HEK293 (cell line): ENCODE measurements around the gene HHIP.
A peak's percentile ranks its signal among the peaks of the same experiment; 100 is the strongest.

Source experiments
- CTCF ChIA-PET: fragments of 350-600 bp; formaldehyde crosslinking; extraction: SDS; loops from one replicate; lab custom pipeline; 2021; ENCODE audit warnings: antibody characterized with exemption; lab: Yijun Ruan, JAX
- POLR2A ChIA-PET: fragments of 300-600 bp; formaldehyde crosslinking; extraction: SDS; loops from one replicate; lab custom pipeline; 2020; ENCODE audit warnings: antibody characterized with exemption, inconsistent platforms; lab: Yijun Ruan, JAX
- H3K27ac ChIP-seq: fragments of 200-500 bp; sonication (Bioruptor generic); 2 replicates; pipeline ENCODE4 v1.5.1; 2014; ENCODE audit warnings: low read depth, low read length, control low read depth, inconsistent platforms; ENCODE audit errors: extremely low read depth
- H3K36me3 ChIP-seq, 2 experiments: fragments of 200-500 bp in 1 of 2; sonication (Bioruptor generic) in 1 of 2; 1 replicate in 1 of 2; 2 replicates in 1 of 2; pipeline ENCODE4 v1.5.1; 2014 to 2017; ENCODE audit warnings: inconsistent platforms in 2 of 2, low read length in 2 of 2; ENCODE audit not compliant: control insufficient read depth in 2 of 2, insufficient read depth in 1 of 2
- H3K4me1 ChIP-seq: fragments of 200-500 bp; sonication (Bioruptor generic); 2 replicates; pipeline ENCODE4 v1.5.1; 2014; ENCODE audit warnings: mild to moderate bottlenecking, low read length, inconsistent platforms; ENCODE audit not compliant: control insufficient read depth, insufficient read depth
- H3K4me3 ChIP-seq: 2 replicates; pipeline ENCODE4 v1.5.1; 2011; ENCODE audit warnings: low read depth, mild to moderate bottlenecking, control low read depth, low read length, moderate library complexity
- H3K9me3 ChIP-seq: fragments of 200-500 bp; sonication (Bioruptor generic); 2 replicates; pipeline ENCODE4 v1.5.1; 2014; ENCODE audit warnings: low read depth, low read length, inconsistent platforms; ENCODE audit not compliant: control insufficient read depth, insufficient read depth
- BCL11A ChIP-seq: fragments of 450-650 bp; formaldehyde crosslinking; IDR thresholded peaks from 2 replicates; pipeline ENCODE4 v1.5.1; 2016; ENCODE audit warnings: low read depth, missing biosample characterization, missing genetic modification characterization
- GLI2 ChIP-seq: fragments of 450-650 bp; formaldehyde crosslinking; IDR thresholded peaks from 2 replicates; pipeline ENCODE4; 2017; ENCODE audit warnings: missing biosample characterization, missing genetic modification characterization, low read depth, borderline replicate concordance
- GLIS2 ChIP-seq: fragments of 450-650 bp; formaldehyde crosslinking; IDR thresholded peaks from 2 replicates; pipeline ENCODE4 v1.5.1; 2016; ENCODE audit warnings: missing biosample characterization, missing genetic modification characterization
- HOXA7 ChIP-seq: sonication (generic); formaldehyde crosslinking; IDR thresholded peaks from 2 replicates; pipeline ENCODE4 v1.8.1; 2022; ENCODE audit warnings: missing genetic modification reagents, borderline replicate concordance
- HOXC10 ChIP-seq: sonication (generic); formaldehyde crosslinking; IDR thresholded peaks from 2 replicates; pipeline ENCODE4 v1.8.1; 2023; ENCODE audit warnings: mild to moderate bottlenecking, missing genetic modification reagents
- KLF10 ChIP-seq: fragments of 450-650 bp; IDR thresholded peaks from 2 replicates; pipeline ENCODE4 v1.5.1; 2018; ENCODE audit warnings: missing biosample characterization, mild to moderate bottlenecking, missing genetic modification characterization
- SCRT2 ChIP-seq: fragments of 450-650 bp; formaldehyde crosslinking; IDR thresholded peaks from 2 replicates; pipeline ENCODE4 v1.5.1; 2016; ENCODE audit warnings: missing biosample characterization, missing genetic modification characterization
- SP3 ChIP-seq: fragments of 450-650 bp; formaldehyde crosslinking; IDR thresholded peaks from 2 replicates; pipeline ENCODE4 v1.5.1; 2016; ENCODE audit warnings: missing biosample characterization, missing genetic modification characterization
- ZBTB48 ChIP-seq: fragments of 450-650 bp; formaldehyde crosslinking; IDR thresholded peaks from 2 replicates; pipeline ENCODE4 v1.5.1; 2016; ENCODE audit warnings: missing biosample characterization, missing genetic modification characterization
- ZFHX2 ChIP-seq: fragments of 450-650 bp; formaldehyde crosslinking; conservative IDR thresholded peaks from 2 replicates; pipeline ENCODE4 v1.5.1; 2016; ENCODE audit warnings: missing biosample characterization, missing genetic modification characterization
- ZFP37 ChIP-seq: fragments of 450-650 bp; formaldehyde crosslinking; IDR thresholded peaks from 2 replicates; pipeline ENCODE4 v1.5.1; 2016; ENCODE audit warnings: missing biosample characterization, missing genetic modification characterization
- ZNF138 ChIP-seq: fragments of 450-650 bp; formaldehyde crosslinking; IDR thresholded peaks from 2 replicates; pipeline ENCODE4 v1.5.1; 2016; ENCODE audit warnings: missing biosample characterization, missing genetic modification characterization, borderline replicate concordance
- ZNF23 ChIP-seq: fragments of 450-650 bp; formaldehyde crosslinking; IDR thresholded peaks from 2 replicates; pipeline ENCODE4 v1.5.1; 2016; ENCODE audit warnings: missing biosample characterization, missing genetic modification characterization, borderline replicate concordance
- ZNF335 ChIP-seq: fragments of 450-650 bp; formaldehyde crosslinking; conservative IDR thresholded peaks from 2 replicates; pipeline ENCODE4 v1.5.1; 2016; ENCODE audit warnings: missing biosample characterization, missing genetic modification characterization
- ZNF366 ChIP-seq: fragments of 450-650 bp; formaldehyde crosslinking; conservative IDR thresholded peaks from 2 replicates; pipeline ENCODE4 v1.5.1; 2016; ENCODE audit warnings: missing biosample characterization, missing genetic modification characterization
- ZNF571 ChIP-seq: fragments of 450-650 bp; formaldehyde crosslinking; IDR thresholded peaks from 2 replicates; pipeline ENCODE4 v1.5.0; 2017; ENCODE audit warnings: missing biosample characterization, missing genetic modification characterization
- ZNF585B ChIP-seq: fragments of 450-650 bp; formaldehyde crosslinking; IDR thresholded peaks from 2 replicates; pipeline ENCODE4 v1.5.1; 2016; ENCODE audit warnings: missing biosample characterization, missing genetic modification characterization
- ZNF610 ChIP-seq: fragments of 450-650 bp; formaldehyde crosslinking; IDR thresholded peaks from 2 replicates; pipeline ENCODE4 v1.5.1; 2016; ENCODE audit warnings: missing biosample characterization, missing genetic modification characterization, borderline replicate concordance
- ZNF623 ChIP-seq: fragments of 450-650 bp; formaldehyde crosslinking; IDR thresholded peaks from 2 replicates; pipeline ENCODE4 v1.5.1; 2016; ENCODE audit warnings: missing biosample characterization, missing genetic modification characterization
- ZNF654 ChIP-seq: fragments of 450-650 bp; formaldehyde crosslinking; IDR thresholded peaks from 2 replicates; pipeline ENCODE4 v1.5.1; 2016; ENCODE audit warnings: low read depth, missing biosample characterization, missing genetic modification characterization
- ZNF664 ChIP-seq: fragments of 450-650 bp; formaldehyde crosslinking; IDR thresholded peaks from 2 replicates; pipeline ENCODE4 v1.5.1; 2016; ENCODE audit warnings: missing biosample characterization, missing genetic modification characterization
- ZNF670 ChIP-seq: fragments of 450-650 bp; formaldehyde crosslinking; IDR thresholded peaks from 2 replicates; pipeline ENCODE4 v1.5.1; 2016; ENCODE audit warnings: missing biosample characterization, missing genetic modification characterization, low read depth
- ZNF677 ChIP-seq: fragments of 450-650 bp; IDR thresholded peaks from 2 replicates; pipeline ENCODE4 v1.5.0; 2018; ENCODE audit warnings: missing biosample characterization, mild to moderate bottlenecking, missing genetic modification characterization, moderate library complexity
- ZNF701 ChIP-seq: fragments of 450-650 bp; formaldehyde crosslinking; IDR thresholded peaks from 2 replicates; pipeline ENCODE4 v1.5.1; 2016; ENCODE audit warnings: missing biosample characterization, missing genetic modification characterization
- ZNF76 ChIP-seq: fragments of 450-650 bp; formaldehyde crosslinking; IDR thresholded peaks from 2 replicates; pipeline ENCODE4; 2016; ENCODE audit warnings: low read depth, missing biosample characterization, missing genetic modification characterization, borderline replicate concordance
- ZNF837 ChIP-seq: fragments of 450-650 bp; formaldehyde crosslinking; IDR thresholded peaks from 2 replicates; pipeline ENCODE4 v1.5.1; 2016; ENCODE audit warnings: missing biosample characterization, missing genetic modification characterization
- TF ChIP-seq, protein P1 (sequence below): fragments of 450-650 bp; formaldehyde crosslinking; IDR thresholded peaks from 2 replicates; pipeline ENCODE4 v1.5.1; 2017; ENCODE audit warnings: missing biosample characterization, missing genetic modification characterization
- TF ChIP-seq, protein P2 (sequence below): fragments of 450-650 bp; formaldehyde crosslinking; IDR thresholded peaks from 2 replicates; pipeline ENCODE4 v1.5.1; 2016; ENCODE audit warnings: missing biosample characterization, missing genetic modification characterization
- TF ChIP-seq, protein P3 (sequence below): fragments of 450-650 bp; formaldehyde crosslinking; IDR thresholded peaks from 2 replicates; pipeline ENCODE4 v1.5.1; 2016; ENCODE audit warnings: missing biosample characterization, missing genetic modification characterization
- TF ChIP-seq, protein P4 (sequence below): fragments of 450-650 bp; IDR thresholded peaks from 2 replicates; pipeline ENCODE4 v1.5.1; 2018; ENCODE audit warnings: missing biosample characterization, mild to moderate bottlenecking, missing genetic modification characterization

The HHIP gene

DNA sequence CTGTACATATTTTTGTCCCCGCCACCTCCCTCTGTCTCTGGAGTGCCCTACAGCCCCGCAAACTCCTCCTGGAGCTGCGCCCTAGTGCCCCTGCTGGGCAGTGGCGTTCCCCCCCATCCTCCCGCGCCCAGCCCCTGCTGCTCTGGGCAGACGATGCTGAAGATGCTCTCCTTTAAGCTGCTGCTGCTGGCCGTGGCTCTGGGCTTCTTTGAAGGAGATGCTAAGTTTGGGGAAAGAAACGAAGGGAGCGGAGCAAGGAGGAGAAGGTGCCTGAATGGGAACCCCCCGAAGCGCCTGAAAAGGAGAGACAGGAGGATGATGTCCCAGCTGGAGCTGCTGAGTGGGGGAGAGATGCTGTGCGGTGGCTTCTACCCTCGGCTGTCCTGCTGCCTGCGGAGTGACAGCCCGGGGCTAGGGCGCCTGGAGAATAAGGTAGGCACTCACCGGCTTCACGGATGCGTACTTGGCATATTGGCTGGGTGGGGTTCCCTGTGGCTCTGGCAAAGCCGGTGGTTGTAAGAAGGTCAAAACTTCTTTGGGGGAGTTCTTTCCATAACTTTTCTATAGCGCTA lies 653 bp downstream of the HHIP start (continued):
- TF ChIP-seq ZNF366 (tag by site-specific recombination) (no peak), ZNF670 (tag by site-specific recombination) (no peak), ZNF701 (tag by site-specific recombination) (no peak), ZNF610 (no peak), ZFHX2 (no peak), GLI2 (tag by site-specific recombination) (no peak), ZNF76 (tag by site-specific recombination) (no peak), HOXA7 (CRISPR knock-in tag) (no peak), BCL11A (tag by site-specific recombination) (no peak), ZNF677 (tag by site-specific recombination) (no peak), GLIS2 (tag by site-specific recombination) (no peak), ZNF623 (tag by site-specific recombination) (no peak)
- TF ChIP-seq, protein P1, sequence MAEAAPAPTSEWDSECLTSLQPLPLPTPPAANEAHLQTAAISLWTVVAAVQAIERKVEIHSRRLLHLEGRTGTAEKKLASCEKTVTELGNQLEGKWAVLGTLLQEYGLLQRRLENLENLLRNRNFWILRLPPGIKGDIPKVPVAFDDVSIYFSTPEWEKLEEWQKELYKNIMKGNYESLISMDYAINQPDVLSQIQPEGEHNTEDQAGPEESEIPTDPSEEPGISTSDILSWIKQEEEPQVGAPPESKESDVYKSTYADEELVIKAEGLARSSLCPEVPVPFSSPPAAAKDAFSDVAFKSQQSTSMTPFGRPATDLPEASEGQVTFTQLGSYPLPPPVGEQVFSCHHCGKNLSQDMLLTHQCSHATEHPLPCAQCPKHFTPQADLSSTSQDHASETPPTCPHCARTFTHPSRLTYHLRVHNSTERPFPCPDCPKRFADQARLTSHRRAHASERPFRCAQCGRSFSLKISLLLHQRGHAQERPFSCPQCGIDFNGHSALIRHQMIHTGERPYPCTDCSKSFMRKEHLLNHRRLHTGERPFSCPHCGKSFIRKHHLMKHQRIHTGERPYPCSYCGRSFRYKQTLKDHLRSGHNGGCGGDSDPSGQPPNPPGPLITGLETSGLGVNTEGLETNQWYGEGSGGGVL (tag by site-specific recombination) = peak; percentile 40; the same call in 1 of the 2 replicates
- TF ChIP-seq, protein P2, sequence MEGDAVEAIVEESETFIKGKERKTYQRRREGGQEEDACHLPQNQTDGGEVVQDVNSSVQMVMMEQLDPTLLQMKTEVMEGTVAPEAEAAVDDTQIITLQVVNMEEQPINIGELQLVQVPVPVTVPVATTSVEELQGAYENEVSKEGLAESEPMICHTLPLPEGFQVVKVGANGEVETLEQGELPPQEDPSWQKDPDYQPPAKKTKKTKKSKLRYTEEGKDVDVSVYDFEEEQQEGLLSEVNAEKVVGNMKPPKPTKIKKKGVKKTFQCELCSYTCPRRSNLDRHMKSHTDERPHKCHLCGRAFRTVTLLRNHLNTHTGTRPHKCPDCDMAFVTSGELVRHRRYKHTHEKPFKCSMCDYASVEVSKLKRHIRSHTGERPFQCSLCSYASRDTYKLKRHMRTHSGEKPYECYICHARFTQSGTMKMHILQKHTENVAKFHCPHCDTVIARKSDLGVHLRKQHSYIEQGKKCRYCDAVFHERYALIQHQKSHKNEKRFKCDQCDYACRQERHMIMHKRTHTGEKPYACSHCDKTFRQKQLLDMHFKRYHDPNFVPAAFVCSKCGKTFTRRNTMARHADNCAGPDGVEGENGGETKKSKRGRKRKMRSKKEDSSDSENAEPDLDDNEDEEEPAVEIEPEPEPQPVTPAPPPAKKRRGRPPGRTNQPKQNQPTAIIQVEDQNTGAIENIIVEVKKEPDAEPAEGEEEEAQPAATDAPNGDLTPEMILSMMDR (tag by site-specific recombination) = peak; percentile 51; the same call in 1 of the 2 replicates
- TF ChIP-seq, protein P3, sequence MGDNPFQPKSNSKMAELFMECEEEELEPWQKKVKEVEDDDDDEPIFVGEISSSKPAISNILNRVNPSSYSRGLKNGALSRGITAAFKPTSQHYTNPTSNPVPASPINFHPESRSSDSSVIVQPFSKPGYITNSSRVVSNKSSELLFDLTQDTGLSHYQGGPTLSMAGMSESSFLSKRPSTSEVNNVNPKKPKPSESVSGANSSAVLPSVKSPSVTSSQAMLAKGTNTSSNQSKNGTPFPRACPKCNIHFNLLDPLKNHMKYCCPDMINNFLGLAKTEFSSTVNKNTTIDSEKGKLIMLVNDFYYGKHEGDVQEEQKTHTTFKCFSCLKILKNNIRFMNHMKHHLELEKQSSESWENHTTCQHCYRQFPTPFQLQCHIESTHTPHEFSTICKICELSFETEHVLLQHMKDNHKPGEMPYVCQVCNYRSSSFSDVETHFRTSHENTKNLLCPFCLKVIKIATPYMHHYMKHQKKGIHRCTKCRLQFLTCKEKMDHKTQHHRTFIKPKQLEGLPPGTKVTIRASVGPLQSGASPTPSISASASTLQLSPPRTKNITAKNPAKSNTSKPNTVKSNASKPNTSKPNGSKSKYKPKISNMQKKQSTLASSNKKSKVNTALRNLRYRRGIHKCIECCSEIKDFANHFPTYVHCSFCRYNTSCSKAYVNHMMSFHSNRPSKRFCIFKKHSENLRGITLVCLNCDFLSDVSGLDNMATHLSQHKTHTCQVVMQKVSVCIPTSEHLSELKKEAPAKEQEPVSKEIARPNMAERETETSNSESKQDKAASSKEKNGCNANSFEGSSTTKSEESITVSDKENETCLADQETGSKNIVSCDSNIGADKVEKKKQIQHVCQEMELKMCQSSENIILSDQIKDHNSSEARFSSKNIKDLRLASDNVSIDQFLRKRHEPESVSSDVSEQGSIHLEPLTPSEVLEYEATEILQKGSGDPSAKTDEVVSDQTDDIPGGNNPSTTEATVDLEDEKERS (tag by site-specific recombination) = no peak
- TF ChIP-seq, all 188 proteins: peak for 9

DNA sequence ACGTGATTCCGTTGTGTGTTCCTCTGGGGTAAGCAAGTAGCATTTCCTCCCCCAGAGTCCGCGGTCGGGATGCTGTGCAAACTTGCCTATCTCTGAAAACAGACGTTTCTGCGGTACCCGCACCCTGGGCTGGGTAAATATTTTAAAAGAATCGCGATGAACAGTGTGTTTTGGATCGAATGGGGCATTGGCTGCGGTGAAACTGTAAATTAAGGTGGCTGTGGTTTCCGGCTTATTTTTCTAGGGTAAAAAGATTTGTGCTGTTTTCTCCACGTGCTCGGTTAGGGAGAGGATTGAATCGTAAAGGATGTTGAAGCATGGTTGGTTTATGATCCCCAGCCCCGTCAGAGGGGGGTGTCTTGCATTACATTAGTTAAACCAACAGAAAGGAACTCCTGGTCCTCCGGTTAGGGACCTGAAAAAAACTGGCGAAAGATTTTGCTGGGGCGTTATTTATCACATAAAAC lies 1.2 kb downstream of the HHIP start:
- H3K9me3 ChIP-seq = no peaks in the 10 kb centered on the region
- H3K36me3 ChIP-seq = no peaks in the 10 kb centered on the region
- ChIA-PET POLR2A (no interaction called here), CTCF (no interaction called here)
- peak overlapping the region; percentile 59 for H3K4me3 ChIP-seq
- no peak overlapping the region; the same call in 1 of the 2 replicates for H3K27ac ChIP-seq
- no peaks in the 10 kb centered on the region; the same call in 1 of the 2 replicates for H3K4me1 ChIP-seq
- no peak for TF ChIP-seq SCRT2 (tag by site-specific recombination)
- TF ChIP-seq, protein P4, sequence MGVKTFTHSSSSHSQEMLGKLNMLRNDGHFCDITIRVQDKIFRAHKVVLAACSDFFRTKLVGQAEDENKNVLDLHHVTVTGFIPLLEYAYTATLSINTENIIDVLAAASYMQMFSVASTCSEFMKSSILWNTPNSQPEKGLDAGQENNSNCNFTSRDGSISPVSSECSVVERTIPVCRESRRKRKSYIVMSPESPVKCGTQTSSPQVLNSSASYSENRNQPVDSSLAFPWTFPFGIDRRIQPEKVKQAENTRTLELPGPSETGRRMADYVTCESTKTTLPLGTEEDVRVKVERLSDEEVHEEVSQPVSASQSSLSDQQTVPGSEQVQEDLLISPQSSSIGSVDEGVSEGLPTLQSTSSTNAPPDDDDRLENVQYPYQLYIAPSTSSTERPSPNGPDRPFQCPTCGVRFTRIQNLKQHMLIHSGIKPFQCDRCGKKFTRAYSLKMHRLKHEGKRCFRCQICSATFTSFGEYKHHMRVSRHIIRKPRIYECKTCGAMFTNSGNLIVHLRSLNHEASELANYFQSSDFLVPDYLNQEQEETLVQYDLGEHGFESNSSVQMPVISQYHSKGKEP (tag by site-specific recombination) = peak; percentile 5; the same call in 1 of the 2 replicates
- TF ChIP-seq KLF10 (tag by site-specific recombination) = no peak
- TF ChIP-seq ZNF571 (tag by site-specific recombination) = no peak
- TF ChIP-seq ZNF664 (tag by site-specific recombination) = no peak
- TF ChIP-seq ZNF585B = no peak
- no peak for TF ChIP-seq ZNF138
- TF ChIP-seq ZNF837 (tag by site-specific recombination) = no peak
- TF ChIP-seq ZNF335 (tag by site-specific recombination) = peak; percentile 43
- TF ChIP-seq ZFP37 (tag by site-specific recombination) = no peak
- TF ChIP-seq SP3 (tag by site-specific recombination) = no peak
- TF ChIP-seq HOXC10 = no peak
- TF ChIP-seq ZBTB48 (tag by site-specific recombination) = peak; percentile 94
- TF ChIP-seq ZNF23 = no peak
- TF ChIP-seq ZNF654 (tag by site-specific recombination) = no peak
